NCI-H2081 treated with DMSO at 0.1 percent for 48 hours (cell line): ENCODE data around the gene CAMK2D.
"Not testable (repeated sequence)": the region's sequence is repeated elsewhere in the genome, so short reads cannot be mapped to it uniquely, and the experiment has no call there.

ENCODE experiments used
- DNase-seq: peaks from one replicate; lab custom pipeline; 2025; lab: John Stamatoyannopoulos, UW

CAMK2D gene

GRCh38 chr4:113761620-113762185, at the start of gene CAMK2D:
Gene CAMK2D (minus strand): TSS chr4:113761738. CDS start chr4:113761068, 670 bp downstream.
- DNase-seq, result no peak

GRCh38 chr4:113810906-113811305, 49.4 kb upstream of the CAMK2D start:
- no peak for DNase-seq

GRCh38 chr4:113809311-113809710, 47.8 kb upstream of the CAMK2D start:
- no peak for DNase-seq

GRCh38 chr4:113806850-113807249, 45.3 kb upstream of the CAMK2D start:
- no peak for DNase-seq

GRCh38 chr4:113801882-113802281, 40.3 kb upstream of the CAMK2D start:
- DNase-seq, result no peak

GRCh38 chr4:113796381-113796780, 34.8 kb upstream of the CAMK2D start:
- DNase-seq, result not testable (repeated sequence)

GRCh38 chr4:113790478-113790877, 28.9 kb upstream of the CAMK2D start:
- DNase-seq, result no peak

- DNase-seq, result no peak
These were observed 27.4 kb upstream of the CAMK2D start for GRCh38 chr4:113788888-113789287.

- no peak for DNase-seq
These were observed 24.2 kb upstream of the CAMK2D start for GRCh38 chr4:113785781-113786180.

GRCh38 chr4:113784497-113785250, 23.1 kb upstream of the CAMK2D start:
- no peak for DNase-seq

- no peak for DNase-seq
These were observed 22.2 kb upstream of the CAMK2D start for GRCh38 chr4:113783701-113784100.

- DNase-seq, result no peak
These were observed 21.8 kb upstream of the CAMK2D start for GRCh38 chr4:113783289-113783688.

- DNase-seq, result no peak
These were observed 20.0 kb upstream of the CAMK2D start for GRCh38 chr4:113781439-113782040.

GRCh38 chr4:113776679-113777078, 15.1 kb upstream of the CAMK2D start:
- DNase-seq, result no peak

GRCh38 chr4:113776016-113776415, 14.5 kb upstream of the CAMK2D start:
- no peak for DNase-seq

GRCh38 chr4:113773756-113774155, 12.2 kb upstream of the CAMK2D start:
- DNase-seq, result no peak

- no peak for DNase-seq
These were observed 11.5 kb upstream of the CAMK2D start for GRCh38 chr4:113773014-113773413.

GRCh38 chr4:113772319-113772718, 10.8 kb upstream of the CAMK2D start:
- DNase-seq, result no peak

- DNase-seq, result no peak
These were observed 8.2 kb upstream of the CAMK2D start for GRCh38 chr4:113769744-113770143.

GRCh38 chr4:113768952-113769351, 7.4 kb upstream of the CAMK2D start:
- no peak for DNase-seq

- DNase-seq, result no peak
These were observed 5.3 kb upstream of the CAMK2D start for GRCh38 chr4:113766882-113767281.

GRCh38 chr4:113764720-113765264, 3.3 kb upstream of the CAMK2D start:
- DNase-seq, result no peak

GRCh38 chr4:113763923-113764322, 2.4 kb upstream of the CAMK2D start:
- not testable (repeated sequence) for DNase-seq
